ENCODE measurements around the gene C1orf216.
"Not testable (repeated sequence)": the region's sequence is repeated elsewhere in the genome, so short reads cannot be mapped to it uniquely, and the experiment has no call there.

C1orf216 gene

GRCh38 chr1:35706846-35707600, 11.7 kb downstream of the C1orf216 start:
- no peak for DNase-seq (ENCODE audit: low read depth)

DNA sequence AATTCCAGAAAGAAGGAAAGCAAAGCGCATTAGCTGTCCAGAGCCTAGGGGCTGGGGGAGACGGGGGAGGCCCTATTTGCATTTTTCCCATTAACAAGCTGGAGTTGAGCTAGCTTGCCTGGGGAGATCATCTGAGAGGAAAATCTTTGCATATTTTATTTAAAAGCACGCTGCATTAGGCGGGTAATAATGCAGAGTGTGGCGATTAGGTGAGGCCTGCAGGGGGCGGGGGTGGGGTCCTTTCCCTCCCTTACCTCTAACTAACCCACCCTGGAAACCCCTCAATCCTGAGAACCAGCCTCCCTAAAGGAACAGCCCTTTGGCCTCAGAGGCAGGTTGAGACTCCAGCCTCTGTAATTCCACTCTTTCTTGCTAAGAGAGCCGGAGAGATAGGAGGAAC, 16.2 kb downstream of the C1orf216 start:
- no peak for DNase-seq (ENCODE audit: low read depth)

- not testable (repeated sequence) for DNase-seq (ENCODE audit: low read depth)
Measured at GRCh38 chr1:35699152-35699551, 19.5 kb downstream of the C1orf216 start.

- no peak for DNase-seq (ENCODE audit: low read depth)
Measured at GRCh38 chr1:35692317-35692716, 26.4 kb downstream of the C1orf216 start.

- no peak for DNase-seq (ENCODE audit: low read depth)
Measured at GRCh38 chr1:35691571-35692220, 27.0 kb downstream of the C1orf216 start.

- DNase-seq (ENCODE audit: low read depth), result no peak
Measured at GRCh38 chr1:35691080-35691479, 27.6 kb downstream of the C1orf216 start.

DNA sequence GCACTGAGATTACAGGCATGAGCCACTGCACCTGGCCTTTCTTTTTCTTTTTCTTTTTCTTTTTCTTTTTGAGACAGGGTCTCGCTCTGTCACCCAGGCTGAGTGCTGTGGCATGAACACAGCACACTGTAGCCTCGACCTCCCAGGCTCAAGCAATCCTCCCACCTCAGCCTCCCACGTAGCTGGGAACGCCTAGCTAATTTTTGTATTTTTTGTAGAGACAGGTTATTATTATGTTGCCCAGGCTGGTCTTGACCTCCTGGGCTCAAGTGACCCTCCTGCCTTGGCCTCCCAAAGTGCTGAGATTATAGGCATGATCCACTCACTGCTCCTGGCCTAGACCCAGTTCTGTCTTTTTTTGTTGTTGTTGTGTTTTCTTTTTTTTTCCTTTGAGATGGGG, 28.6 kb downstream of the C1orf216 start:
- not testable (repeated sequence) for DNase-seq (ENCODE audit: low read depth)

DNA sequence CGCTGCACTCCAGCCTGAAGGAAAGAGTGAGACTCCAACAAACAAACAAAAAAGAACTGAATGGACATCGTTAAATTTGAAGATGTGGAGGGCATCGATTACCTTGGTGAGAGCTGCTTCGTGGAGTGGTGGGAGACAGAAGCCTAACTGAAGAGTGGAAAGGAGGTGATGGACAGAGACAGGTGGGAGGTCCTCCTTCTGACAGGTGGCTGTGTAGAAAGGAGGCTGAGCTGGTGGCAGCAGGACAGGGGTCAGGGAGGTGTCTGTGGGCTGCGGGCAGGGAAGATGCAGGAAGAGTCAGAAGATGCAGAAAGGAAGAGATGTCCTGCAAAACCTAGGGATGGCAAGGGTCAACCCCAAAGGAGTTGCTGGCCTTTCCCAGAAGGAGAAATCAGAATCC, 30.5 kb downstream of the C1orf216 start:
- no peak for DNase-seq (ENCODE audit: low read depth)

- DNase-seq (ENCODE audit: low read depth), result no peak
Measured at GRCh38 chr1:35683012-35683411, 35.7 kb downstream of the C1orf216 start.

DNA sequence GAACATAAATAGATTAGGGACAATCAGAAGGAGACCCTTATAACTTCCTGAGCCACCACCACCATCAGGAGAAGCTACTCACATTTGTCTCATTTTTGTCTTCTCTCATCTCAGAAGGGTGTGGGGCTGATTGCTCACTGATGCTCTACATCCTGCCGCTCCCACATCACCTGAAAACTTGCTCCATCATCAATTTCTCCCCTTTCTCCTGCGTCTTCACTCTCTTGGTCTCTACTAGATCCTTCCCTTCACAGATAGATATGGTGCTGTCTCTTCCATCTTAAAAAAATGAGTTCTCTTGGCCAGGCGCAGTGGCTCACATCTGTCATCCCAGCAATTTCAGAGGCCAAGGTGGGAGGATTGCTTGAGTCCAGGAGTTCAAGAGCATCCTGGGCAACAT, 38.4 kb downstream of the C1orf216 start:
- DNase-seq (ENCODE audit: low read depth), result no peak

DNA sequence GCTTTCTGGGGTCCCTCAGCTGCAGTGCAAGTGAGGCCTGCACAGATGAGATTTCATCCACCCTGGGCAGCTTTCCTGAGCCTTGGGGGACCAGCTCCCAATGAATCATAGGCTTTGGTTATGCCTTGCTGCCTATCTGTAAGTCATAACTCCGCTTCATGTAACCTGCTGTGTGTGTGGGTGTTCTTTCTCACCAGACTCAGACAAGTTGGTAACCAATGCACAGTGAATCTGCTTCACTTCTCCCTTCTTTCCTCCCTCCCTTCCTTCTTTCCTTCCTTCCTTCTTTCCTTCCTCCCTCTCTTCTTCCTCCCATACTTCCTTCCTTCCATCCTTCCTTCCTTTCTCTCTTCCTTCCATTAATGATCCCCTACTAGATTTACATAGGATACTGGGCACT, 42.9 kb downstream of the C1orf216 start:
- DNase-seq (ENCODE audit: low read depth), result no peak

GRCh38 chr1:35674111-35674510, 44.6 kb downstream of the C1orf216 start:
- DNase-seq (ENCODE audit: low read depth), result no peak

GRCh38 chr1:35672116-35672515, 46.6 kb downstream of the C1orf216 start:
- no peak for DNase-seq (ENCODE audit: low read depth)

DNA sequence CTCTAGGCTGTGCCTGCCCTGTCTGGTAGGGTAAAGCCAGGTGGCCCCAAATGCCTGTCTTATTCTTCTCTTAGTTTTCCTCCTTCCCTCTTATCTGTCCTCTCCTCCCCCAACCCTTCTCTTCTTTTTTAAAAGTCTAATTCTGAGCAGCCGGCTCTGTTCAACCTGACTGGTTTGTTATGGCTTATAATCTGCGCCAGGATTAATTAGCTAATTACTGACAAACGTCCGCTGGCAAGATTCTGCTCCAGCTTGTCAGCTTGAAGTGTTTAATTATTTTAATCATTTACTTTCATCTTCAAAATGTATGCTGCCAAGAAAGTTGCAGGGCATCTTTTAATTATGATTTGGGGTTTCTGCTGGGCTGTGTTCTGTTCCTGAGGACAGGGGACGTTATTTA, 50.2 kb downstream of the C1orf216 start:
- DNase-seq (ENCODE audit: low read depth), result no peak

GRCh38 chr1:35666916-35667315, 51.8 kb downstream of the C1orf216 start:
- no peak for DNase-seq (ENCODE audit: low read depth)

GRCh38 chr1:35666216-35666615, 52.5 kb downstream of the C1orf216 start:
- DNase-seq (ENCODE audit: low read depth), result no peak
